GDM1 (cell line): ENCODE measurements around the gene ZNF669.
"Not testable (repeated sequence)": the region's sequence is repeated elsewhere in the genome, so short reads cannot be mapped to it uniquely, and the experiment has no call there.

Source experiments
- DNase-seq: peaks from one replicate; lab custom pipeline; 2025; lab: John Stamatoyannopoulos, UW

ZNF669 gene

DNA sequence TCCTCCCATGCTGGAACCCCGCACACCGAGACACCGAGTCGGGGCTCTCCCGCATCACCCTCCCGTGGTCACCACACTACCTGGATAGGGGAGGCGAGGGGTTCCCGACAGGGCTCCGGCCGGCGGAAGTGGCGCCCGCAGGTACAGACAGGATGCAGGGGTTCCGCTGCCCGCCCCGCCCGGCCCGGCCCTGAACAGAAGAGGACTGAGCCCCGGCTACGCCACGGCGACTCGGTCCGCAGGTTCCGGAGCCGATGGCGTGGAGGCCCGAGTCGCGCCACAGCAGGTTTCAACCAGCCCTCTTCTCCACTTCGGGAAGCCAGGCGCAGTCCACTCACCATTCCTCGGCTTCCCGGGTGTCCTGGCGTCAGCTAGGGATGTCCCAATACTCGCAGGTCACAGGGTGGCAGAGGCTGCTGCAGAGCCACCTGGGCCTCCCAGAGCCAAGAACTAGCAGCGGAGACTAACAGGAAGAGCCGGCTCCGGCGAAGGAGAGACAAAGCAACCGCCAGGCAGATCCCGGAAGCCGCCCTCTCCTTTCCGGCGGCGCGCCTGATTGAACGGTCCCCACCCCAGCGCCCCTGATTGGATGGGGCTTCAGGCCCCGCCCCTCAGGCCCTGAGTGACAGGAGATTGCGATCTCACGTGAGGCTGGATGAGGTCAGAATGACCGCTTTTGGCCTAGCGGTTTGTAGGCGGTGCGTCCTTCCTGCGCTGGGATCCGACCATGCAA, at the start of gene ZNF669:
ZNF669 (minus strand) TSS at position 498 of the 733 bp plus-strand sequence; CDS start at position 341, 157 bp downstream.
- peak; percentile 93 for DNase-seq

GRCh38 chr1:247147781-247148180, 43.6 kb upstream of the ZNF669 start:
- DNase-seq = no peak

DNA sequence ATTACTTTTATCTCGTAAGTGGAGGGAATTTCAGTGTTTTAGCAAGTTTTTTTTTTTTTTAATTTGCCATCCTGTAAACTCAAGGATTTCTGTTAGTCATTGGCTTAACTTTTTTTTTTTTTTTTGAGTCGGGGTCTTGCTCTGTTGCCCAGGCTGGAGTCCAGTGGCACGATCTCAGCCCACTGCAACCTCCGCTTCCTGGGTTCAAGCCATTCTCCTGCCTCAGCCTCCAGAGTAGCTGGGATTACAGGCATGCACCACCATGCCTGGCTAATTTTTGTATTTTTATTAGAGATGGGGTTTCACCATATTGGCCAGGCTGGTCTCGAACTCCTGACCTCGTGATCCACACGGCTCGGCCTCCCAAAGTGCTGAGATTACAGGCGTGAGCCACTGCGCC, 43.0 kb upstream of the ZNF669 start:
- not testable (repeated sequence) for DNase-seq

DNA sequence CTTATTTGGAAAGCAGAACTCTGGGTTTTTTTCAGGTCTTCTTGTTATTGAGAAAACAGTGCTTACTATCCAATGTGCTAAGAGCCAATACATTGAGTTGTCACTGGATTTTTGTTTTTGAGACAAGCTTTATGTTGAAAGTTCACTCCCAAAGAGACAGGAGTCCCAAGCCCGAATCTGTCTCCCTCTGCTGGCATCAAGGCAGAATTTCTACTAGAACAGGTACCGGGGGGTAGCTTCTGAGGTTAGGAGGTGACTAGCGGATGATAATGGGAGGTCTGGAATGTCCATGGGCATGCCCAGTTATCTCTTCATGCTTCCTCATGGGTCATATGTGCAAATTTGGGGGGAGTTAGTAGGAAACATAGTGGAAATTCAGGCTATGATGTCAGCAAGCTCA, 42.5 kb upstream of the ZNF669 start:
- no peak for DNase-seq

GRCh38 chr1:247145279-247145678, 41.1 kb upstream of the ZNF669 start:
- no peak for DNase-seq

- not testable (repeated sequence) for DNase-seq
Measured at GRCh38 chr1:247139557-247139956, 35.4 kb upstream of the ZNF669 start.

DNA sequence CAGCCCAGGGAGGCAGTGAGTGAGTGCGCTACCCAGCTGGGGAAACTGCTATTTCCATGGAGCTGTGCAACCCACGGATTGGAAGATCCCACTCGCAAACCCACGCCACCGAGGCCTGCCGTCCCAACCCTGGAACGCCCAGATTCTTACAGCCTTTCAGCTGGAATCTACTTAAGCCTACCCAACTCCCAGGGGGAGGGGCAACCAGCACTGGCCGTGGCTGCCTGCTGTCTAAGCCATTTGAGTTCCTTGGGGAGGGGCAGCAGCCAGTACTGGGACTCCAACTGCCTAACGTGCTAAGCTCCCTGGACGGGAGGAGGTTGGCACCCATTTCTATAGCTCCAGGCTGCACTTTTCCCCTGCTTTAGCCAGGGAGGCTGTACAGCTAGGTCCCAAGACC, 27.1 kb upstream of the ZNF669 start:
- no peak for DNase-seq

- DNase-seq = not testable (repeated sequence)
Measured at GRCh38 chr1:247127519-247128282, 23.5 kb upstream of the ZNF669 start.

DNA sequence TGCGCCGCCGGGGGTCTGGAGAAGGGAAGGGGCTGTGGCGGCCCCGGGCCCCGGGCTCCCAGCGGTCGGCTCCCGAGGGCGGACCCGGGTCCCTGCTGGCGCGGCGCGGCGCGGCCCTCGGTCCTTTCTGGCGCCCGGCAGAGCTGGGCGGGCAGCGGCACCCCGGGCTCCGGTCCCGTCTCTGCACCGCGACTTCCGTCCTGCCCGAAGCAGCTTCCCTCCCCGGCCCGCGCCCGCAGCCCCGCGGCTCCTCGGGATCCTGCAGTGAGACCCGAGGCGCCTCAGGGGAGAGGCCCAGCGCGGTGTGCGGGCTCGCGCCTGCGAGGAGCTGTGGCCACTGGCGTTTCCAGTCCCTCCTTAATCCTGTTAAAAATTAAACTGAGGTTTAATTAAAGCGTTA, 22.4 kb upstream of the ZNF669 start:
- not testable (repeated sequence) for DNase-seq

GRCh38 chr1:247126166-247126565, 22.0 kb upstream of the ZNF669 start:
- not testable (repeated sequence) for DNase-seq

GRCh38 chr1:247121382-247121781, 17.2 kb upstream of the ZNF669 start:
- no peak for DNase-seq

GRCh38 chr1:247120408-247120668, 16.2 kb upstream of the ZNF669 start:
- DNase-seq = not testable (repeated sequence)

DNA sequence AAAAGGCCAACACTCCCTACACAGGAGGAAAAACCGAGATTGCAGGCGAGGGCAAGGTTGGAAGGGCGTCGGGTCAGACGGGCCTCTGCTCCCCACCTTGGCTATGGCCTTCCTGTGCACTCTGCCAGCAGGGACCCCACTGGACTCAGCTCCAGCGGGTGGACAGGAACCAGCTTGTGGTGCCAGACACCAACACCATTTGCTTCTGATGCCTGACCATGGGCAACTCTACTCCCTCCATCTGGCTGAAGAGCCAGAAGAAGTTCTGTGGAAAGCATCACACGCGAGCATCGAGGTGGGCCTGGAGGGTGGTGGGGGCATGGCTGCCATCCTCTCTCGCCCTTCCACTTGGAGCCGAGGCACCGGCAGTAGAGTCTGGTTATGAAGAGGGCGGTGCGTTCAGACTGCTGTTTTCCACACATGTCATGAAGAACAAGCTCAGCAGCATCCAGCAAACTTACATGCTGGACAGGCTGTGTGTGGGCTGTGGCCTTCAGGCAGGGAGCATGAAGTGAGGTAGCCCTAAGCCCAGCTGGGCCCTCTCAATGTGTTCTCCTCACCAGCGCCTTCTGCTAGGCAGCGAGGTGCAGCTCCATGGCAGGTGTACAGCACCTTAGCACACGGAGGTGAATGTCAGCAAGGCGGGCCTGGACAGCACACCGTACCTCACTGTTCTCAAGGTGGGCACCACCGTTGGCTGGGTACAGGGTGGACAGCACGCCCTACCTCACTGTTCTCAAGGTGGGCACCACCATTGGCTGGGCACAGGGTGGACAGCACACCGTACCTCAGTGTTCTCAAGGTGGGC, 15.6 kb upstream of the ZNF669 start:
- no peak for DNase-seq

- no peak for DNase-seq
Measured at GRCh38 chr1:247118946-247119446, 14.8 kb upstream of the ZNF669 start.

GRCh38 chr1:247115545-247115944, 11.4 kb upstream of the ZNF669 start:
- DNase-seq = no peak

DNA sequence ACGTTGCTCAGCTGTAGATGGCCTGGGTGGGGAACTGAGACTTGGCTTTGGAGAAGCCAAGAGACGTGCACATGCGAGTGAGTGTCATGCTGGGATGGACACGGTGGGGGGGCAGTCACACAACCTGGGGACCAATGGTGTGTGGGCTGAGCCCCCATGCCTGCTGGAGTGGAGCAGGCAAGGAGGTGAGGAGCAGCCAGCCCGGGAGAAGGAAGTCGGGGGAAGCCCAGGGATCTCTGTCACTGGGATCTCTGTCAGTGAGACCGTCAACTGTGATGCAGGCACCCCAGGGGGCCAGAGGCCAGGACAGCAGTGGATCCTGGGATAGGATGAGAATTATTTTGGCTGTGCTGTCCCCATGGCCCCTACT, 11.0 kb upstream of the ZNF669 start:
- DNase-seq = no peak

GRCh38 chr1:247114351-247115140, 10.4 kb upstream of the ZNF669 start:
- no peak for DNase-seq

- DNase-seq = no peak
Measured at GRCh38 chr1:247113733-247114271, 9.6 kb upstream of the ZNF669 start.

GRCh38 chr1:247113094-247113497, 8.9 kb upstream of the ZNF669 start:
- no peak for DNase-seq

GRCh38 chr1:247112479-247112781, 8.3 kb upstream of the ZNF669 start:
- DNase-seq = no peak

DNA sequence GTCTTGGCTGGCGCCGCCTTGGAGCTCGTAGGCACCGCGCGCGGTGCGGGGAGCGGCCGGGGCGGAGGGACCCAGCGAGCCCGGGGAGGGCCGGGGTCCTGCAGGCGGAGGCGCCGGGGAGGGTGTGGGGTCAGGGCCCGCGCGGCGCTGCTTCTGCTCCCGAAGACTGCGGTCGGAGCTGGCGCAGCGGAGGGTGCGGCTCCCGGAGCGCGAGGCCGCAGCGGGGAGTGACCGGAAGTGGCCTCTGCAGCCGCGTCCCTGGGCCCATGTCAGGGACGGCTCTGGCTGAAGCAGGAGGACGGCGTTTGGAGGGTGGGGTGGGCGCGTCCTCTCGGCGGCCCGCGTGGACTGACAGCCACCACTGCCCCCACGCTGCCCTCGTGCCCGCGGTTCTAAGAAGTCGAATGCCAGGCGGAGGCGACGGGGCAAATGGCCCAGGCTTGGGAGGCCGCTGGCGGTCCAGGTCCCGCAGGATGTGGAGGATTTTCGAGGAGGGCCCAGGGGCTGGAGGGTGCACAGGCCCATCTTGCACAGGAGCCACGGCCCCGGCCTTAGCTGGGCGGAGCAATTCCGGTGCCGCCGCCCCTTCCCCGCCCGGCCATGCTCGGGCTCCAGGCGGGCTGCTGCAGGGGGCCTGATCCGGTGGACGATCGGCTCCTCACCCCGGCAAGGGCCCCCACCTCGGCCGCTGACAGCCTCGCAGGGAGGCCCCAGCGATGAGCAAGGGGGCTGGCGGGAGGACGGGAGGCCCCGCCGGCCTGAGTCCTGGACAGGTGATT, 7.7 kb upstream of the ZNF669 start:
- no peak for DNase-seq
